Right atrium auricular region (tissue), 2 donors: Measurements from ENCODE around the gene SLC2A14. TPM values are rescaled to one million over a fixed set of nuclear protein-coding genes. Genes with fewer than 3 reads are reported as not detected.
"Not testable (repeated sequence)": the region's sequence is repeated elsewhere in the genome, so short reads cannot be mapped to it uniquely, and the experiment has no call there.

ENCODE experiments used
- DNase-seq: peaks from one replicate; pipeline ENCODE4 v3.0.0-alpha.2; 2019; ENCODE audit warnings: low spot score
- H3K27ac ChIP-seq, 2 donors: fragments of 200-600 bp; sonication (generic); 1 replicate in 1 of 2; 2 replicates in 1 of 2; pipeline ENCODE4 v1.5.1; 2016 to 2019
- H3K27me3 ChIP-seq, 2 donors: fragments of 200-600 bp; sonication (generic); one replicate each; pipeline versions ENCODE4 v1.5.1 to v1.6.0; 2017 to 2019
- H3K36me3 ChIP-seq: fragments of 200-600 bp; sonication (generic); one replicate; pipeline ENCODE4 v1.5.1; 2016
- H3K4me1 ChIP-seq, 2 donors: fragments of 200-600 bp; sonication (generic); one replicate each; pipeline versions ENCODE4 v1.5.1 to v1.6.0; 2017 to 2019
- H3K4me3 ChIP-seq, 2 donors: fragments of 200-600 bp; sonication (generic); 1 replicate in 1 of 2; 2 replicates in 1 of 2; pipeline ENCODE4 v1.5.1; 2017 to 2019; ENCODE audit warnings: mild to moderate bottlenecking in 1 of 2, moderate library complexity in 1 of 2
- H3K9me3 ChIP-seq, 2 donors: fragments of 200-600 bp; sonication (generic); one replicate each; pipeline ENCODE4 v1.5.1; 2019
- CTCF ChIP-seq, 2 donors: fragments of 200-600 bp; sonication (generic); IDR thresholded peaks; one replicate each; pipeline ENCODE4 v1.5.1; 2019; ENCODE audit warnings: antibody characterized with exemption in 2 of 2
- total RNA-seq, 2 donors: library from RNA; depleted of rRNA; stranded (reverse); fragments of >200 nt; gene quantifications; one replicate each; pipeline ENCODE4 v1.1.0, GENCODE V29; 2016

SLC2A14 gene
- total RNA-seq, 2 donors from 2014 or later = not detected

GRCh38 chr12:7784701-7785100, 88.0 kb downstream of the SLC2A14 start:
- TF ChIP-seq CTCF (IDR thresholded peaks at IDR 0.05) = no peak
- no peaks in the 10 kb centered on the region for H3K9me3 ChIP-seq
- no peaks in the 10 kb centered on the region for H3K27me3 ChIP-seq
- DNase-seq = no peak
- no peaks in the 10 kb centered on the region for H3K36me3 ChIP-seq
- no peak overlapping the region for H3K4me3 ChIP-seq
- peaks cover 0 to 7% of the 10 kb centered on the region in 2 donors for H3K4me1 ChIP-seq
- no peak overlapping the region for H3K27ac ChIP-seq

- not testable (repeated sequence) for DNase-seq, H3K9me3 ChIP-seq, H3K36me3 ChIP-seq, H3K4me3 ChIP-seq, H3K4me1 ChIP-seq, H3K27ac ChIP-seq, H3K27me3 ChIP-seq
Measured at GRCh38 chr12:7783433-7783832, 89.3 kb downstream of the SLC2A14 start.

GRCh38 chr12:7782055-7782454, 90.7 kb downstream of the SLC2A14 start:
- Histone ChIP-seq H3K4me1 (no peaks in the 10 kb centered on the region), H3K36me3 (no peaks in the 10 kb centered on the region), H3K9me3 (no peaks in the 10 kb centered on the region), H3K27me3 (no peaks in the 10 kb centered on the region), H3K4me3 (no peak overlapping the region), H3K27ac (no peak overlapping the region)
- TF ChIP-seq CTCF (IDR thresholded peaks at IDR 0.05) = no peak
- no peak for DNase-seq

- Histone ChIP-seq H3K4me1 (no peaks in the 10 kb centered on the region), H3K27ac (no peak overlapping the region), H3K4me3 (no peak overlapping the region), H3K9me3 (no peaks in the 10 kb centered on the region), H3K36me3 (no peaks in the 10 kb centered on the region), H3K27me3 (no peaks in the 10 kb centered on the region)
- no peak for DNase-seq
- no peak for TF ChIP-seq CTCF (IDR thresholded peaks at IDR 0.05)
Measured at GRCh38 chr12:7781274-7781673, 91.4 kb downstream of the SLC2A14 start.

- Histone ChIP-seq H3K4me1 (no peaks in the 10 kb centered on the region), H3K27ac (no peak overlapping the region), H3K4me3 (no peak overlapping the region), H3K36me3 (no peaks in the 10 kb centered on the region), H3K9me3 (no peaks in the 10 kb centered on the region), H3K27me3 (no peaks in the 10 kb centered on the region)
- TF ChIP-seq CTCF (IDR thresholded peaks at IDR 0.05) = no peak
- DNase-seq = no peak
Measured at GRCh38 chr12:7769999-7770398, 102.7 kb downstream of the SLC2A14 start.

Other genes starting within 250 kb of the SLC2A14 start
- gene APOBEC1, start 207.0 kb downstream of the SLC2A14 start, total RNA-seq = not detected
- not detected for gene GDF3, start 177.1 kb downstream of the SLC2A14 start, total RNA-seq
- gene DPPA3, start 161.5 kb downstream of the SLC2A14 start, total RNA-seq = not detected
- not detected for gene CLEC4C, start 125.5 kb downstream of the SLC2A14 start, total RNA-seq
- not detected for gene NANOGNB, start 107.7 kb downstream of the SLC2A14 start, total RNA-seq
- gene NANOG, start 83.5 kb downstream of the SLC2A14 start, total RNA-seq = not detected
- gene SLC2A3, start 63.3 kb upstream of the SLC2A14 start, total RNA-seq = 10 to 100 TPM; 13.7 to 17.5 TPM
- gene FOXJ2, start 159.8 kb upstream of the SLC2A14 start, total RNA-seq = 10 to 100 TPM; 19.9 to 22.1 TPM
- 10 to 100 TPM in 1 of 2 donors, 1 to 10 TPM in 1; 3.4 to 10.6 TPM for gene C3AR1, start 193.4 kb upstream of the SLC2A14 start, total RNA-seq
- gene NECAP1, start 209.4 kb upstream of the SLC2A14 start, total RNA-seq = 10 to 100 TPM; 25.4 to 37.9 TPM